ENCODE measurements around the gene CETP. TPM values are rescaled to one million over a fixed set of nuclear protein-coding genes. Genes with fewer than 3 reads are reported as not detected.
"Not testable (repeated sequence)": the region's sequence is repeated elsewhere in the genome, so short reads cannot be mapped to it uniquely, and the experiment has no call there.

Gene CETP
- total RNA-seq, 4 donors from 2014 or later = 1.6 TPM; not detected in 3

- no peaks in the 10 kb centered on the region for H3K9me3 ChIP-seq
- WGBS, 2 donors (ENCODE audit: low coverage in 1 of 2) = 15 to 23% methylated on average over 8 of the region's 8 CpGs
- TF ChIP-seq, protein P1, sequence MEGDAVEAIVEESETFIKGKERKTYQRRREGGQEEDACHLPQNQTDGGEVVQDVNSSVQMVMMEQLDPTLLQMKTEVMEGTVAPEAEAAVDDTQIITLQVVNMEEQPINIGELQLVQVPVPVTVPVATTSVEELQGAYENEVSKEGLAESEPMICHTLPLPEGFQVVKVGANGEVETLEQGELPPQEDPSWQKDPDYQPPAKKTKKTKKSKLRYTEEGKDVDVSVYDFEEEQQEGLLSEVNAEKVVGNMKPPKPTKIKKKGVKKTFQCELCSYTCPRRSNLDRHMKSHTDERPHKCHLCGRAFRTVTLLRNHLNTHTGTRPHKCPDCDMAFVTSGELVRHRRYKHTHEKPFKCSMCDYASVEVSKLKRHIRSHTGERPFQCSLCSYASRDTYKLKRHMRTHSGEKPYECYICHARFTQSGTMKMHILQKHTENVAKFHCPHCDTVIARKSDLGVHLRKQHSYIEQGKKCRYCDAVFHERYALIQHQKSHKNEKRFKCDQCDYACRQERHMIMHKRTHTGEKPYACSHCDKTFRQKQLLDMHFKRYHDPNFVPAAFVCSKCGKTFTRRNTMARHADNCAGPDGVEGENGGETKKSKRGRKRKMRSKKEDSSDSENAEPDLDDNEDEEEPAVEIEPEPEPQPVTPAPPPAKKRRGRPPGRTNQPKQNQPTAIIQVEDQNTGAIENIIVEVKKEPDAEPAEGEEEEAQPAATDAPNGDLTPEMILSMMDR (IDR thresholded peaks at IDR 0.05) = no peak
- TF ChIP-seq POLR2AphosphoS5 (IDR thresholded peaks at IDR 0.05) = no peak
- no peak for TF ChIP-seq EP300 (IDR thresholded peaks at IDR 0.05)
- no peak for TF ChIP-seq POLR2A (IDR thresholded peaks at IDR 0.05)
- no peak for ATAC-seq
- H3K27ac ChIP-seq = peak overlapping the region; percentile 94 to 100 (median 99)
- peaks cover 9 to 41% of the 10 kb centered on the region in 2 donors for H3K36me3 ChIP-seq
- peak overlapping the region; percentile 92 to 100 for H3K4me3 ChIP-seq
- H3K4me1 ChIP-seq = peaks cover 5 to 64% (median 20%) of the 10 kb centered on the region in 3 donors
- no peaks in the 10 kb centered on the region for H3K27me3 ChIP-seq
These were observed 27.7 kb upstream of the CETP start for GRCh38 chr16:56933828-56934598.

- H3K27me3 ChIP-seq, ATAC-seq, H3K9me3 ChIP-seq: not testable (repeated sequence)
- Histone ChIP-seq H3K36me3 (peaks cover 15 to 47% of the 10 kb centered on the region in 2 donors), H3K4me3 (peak overlapping the region in 1 of 2 donors; percentile 100), H3K4me1 (peaks cover 5 to 71% (median 20%) of the 10 kb centered on the region in 3 donors), H3K27ac (peak overlapping the region in 1 of 4 donors; percentile 100)
- 38 to 52% methylated on average over 5 to 7 of the region's 8 CpGs for WGBS, 2 donors (ENCODE audit: low coverage in 1 of 2)
These were observed 27.1 kb upstream of the CETP start for GRCh38 chr16:56934599-56935145.

DNA sequence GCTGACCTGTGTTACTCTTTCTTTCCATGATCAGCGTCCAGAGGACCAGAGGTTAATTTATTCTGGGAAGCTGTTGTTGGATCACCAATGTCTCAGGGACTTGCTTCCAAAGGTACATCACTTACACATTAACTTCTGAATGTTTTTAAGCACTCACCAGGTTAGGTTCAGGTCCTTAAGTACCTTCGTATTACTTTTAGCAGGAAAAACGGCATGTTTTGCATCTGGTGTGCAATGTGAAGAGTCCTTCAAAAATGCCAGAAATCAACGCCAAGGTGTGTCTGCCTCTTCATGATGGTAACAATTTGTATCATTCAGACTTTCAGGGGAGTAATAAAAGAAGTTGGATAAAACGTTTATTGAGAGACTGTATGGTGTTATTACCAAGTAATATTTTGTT, 26.5 kb upstream of the CETP start:
- Histone ChIP-seq H3K36me3 (peaks cover 18 to 53% of the 10 kb centered on the region in 2 donors), H3K27me3 (no peaks in the 10 kb centered on the region), H3K4me1 (peaks cover 5 to 71% (median 20%) of the 10 kb centered on the region in 3 donors), H3K9me3 (no peaks in the 10 kb centered on the region), H3K4me3 (peak overlapping the region in 1 of 2 donors; percentile 100), H3K27ac (peak overlapping the region in 1 of 4 donors; percentile 17)
- TF ChIP-seq, protein P1 (IDR thresholded peaks at IDR 0.05) = no peak
- no peak for TF ChIP-seq POLR2A (IDR thresholded peaks at IDR 0.05)
- TF ChIP-seq EP300 (IDR thresholded peaks at IDR 0.05) = no peak
- TF ChIP-seq POLR2AphosphoS5 (IDR thresholded peaks at IDR 0.05) = no peak
- WGBS, 2 donors (ENCODE audit: low coverage in 1 of 2) = 34 to 36% methylated on average over 5 of the region's 5 CpGs
- ATAC-seq = no peak

DNA sequence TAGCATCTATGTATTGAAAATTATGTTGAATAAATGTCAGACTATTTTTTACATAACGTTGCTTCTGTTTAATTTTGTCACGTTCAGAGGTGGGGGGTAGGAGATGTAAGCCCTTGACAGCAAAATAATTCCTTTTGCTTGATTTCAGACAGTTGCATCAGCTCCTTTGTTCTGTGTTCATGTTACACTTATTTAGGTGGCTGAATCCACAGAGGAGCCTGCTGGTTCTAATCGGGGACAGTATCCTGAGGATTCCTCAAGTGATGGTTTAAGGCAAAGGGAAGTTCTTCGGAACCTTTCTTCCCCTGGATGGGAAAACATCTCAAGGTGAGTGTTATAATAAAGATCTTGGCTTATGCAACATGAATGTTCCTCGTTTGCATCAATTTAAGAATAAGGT, 25.3 kb upstream of the CETP start:
- Histone ChIP-seq H3K27me3 (no peaks in the 10 kb centered on the region), H3K9me3 (no peaks in the 10 kb centered on the region), H3K4me3 (no peak overlapping the region), H3K27ac (no peak overlapping the region), H3K4me1 (peaks cover 5 to 61% (median 16%) of the 10 kb centered on the region in 3 donors), H3K36me3 (peaks cover 18 to 66% of the 10 kb centered on the region in 2 donors)
- ATAC-seq = no peak
- WGBS, 2 donors (ENCODE audit: low coverage in 1 of 2) = 54 to 57% methylated on average over 5 of the region's 5 CpGs
- TF ChIP-seq, protein P1 (IDR thresholded peaks at IDR 0.05) = no peak
- TF ChIP-seq POLR2AphosphoS5 (IDR thresholded peaks at IDR 0.05) = no peak
- TF ChIP-seq POLR2A (IDR thresholded peaks at IDR 0.05) = no peak

GRCh38 chr16:56936950-56937349, 24.8 kb upstream of the CETP start:
- Histone ChIP-seq H3K27me3 (no peaks in the 10 kb centered on the region), H3K27ac (no peak overlapping the region), H3K36me3 (peaks cover 18 to 70% of the 10 kb centered on the region in 2 donors), H3K4me3 (no peak overlapping the region), H3K9me3 (no peaks in the 10 kb centered on the region), H3K4me1 (peaks cover 5 to 59% (median 15%) of the 10 kb centered on the region in 3 donors)
- TF ChIP-seq POLR2AphosphoS5 (IDR thresholded peaks at IDR 0.05) (no peak), POLR2A (IDR thresholded peaks at IDR 0.05) (no peak), EP300 (IDR thresholded peaks at IDR 0.05) (no peak)
- TF ChIP-seq, protein P1 (IDR thresholded peaks at IDR 0.05) = no peak
- 75 to 79% methylated on average over 5 of the region's 5 CpGs for WGBS, 2 donors (ENCODE audit: low coverage in 1 of 2)
- no peak for ATAC-seq
